Retina (tissue), 1 donor: Measurements from ENCODE around the gene PLEKHA8.
"Not testable (repeated sequence)": the region's sequence is repeated elsewhere in the genome, so short reads cannot be mapped to it uniquely, and the experiment has no call there.

Experiments
- DNase-seq: peaks from one replicate; pipeline ENCODE4 v3.0.0-alpha.2; 2016

Gene PLEKHA8

GRCh38 chr7:30068117-30068516 lies 39.9 kb downstream of the PLEKHA8 start:
- DNase-seq: no peak

GRCh38 chr7:30069096-30069867 lies 41.1 kb downstream of the PLEKHA8 start:
- no peak for DNase-seq

GRCh38 chr7:30070052-30070451 lies 41.8 kb downstream of the PLEKHA8 start:
- DNase-seq: no peak

GRCh38 chr7:30072735-30073134 lies 44.5 kb downstream of the PLEKHA8 start:
- no peak for DNase-seq

GRCh38 chr7:30074422-30075030 lies 46.3 kb downstream of the PLEKHA8 start:
- peak; percentile 4 for DNase-seq

- no peak for DNase-seq
Observed at GRCh38 chr7:30076411-30076810, 48.2 kb downstream of the PLEKHA8 start.

- no peak for DNase-seq
Observed at GRCh38 chr7:30078280-30078679, 50.1 kb downstream of the PLEKHA8 start.

GRCh38 chr7:30079880-30080279 lies 51.7 kb downstream of the PLEKHA8 start:
- no peak for DNase-seq

- DNase-seq: no peak
Observed at GRCh38 chr7:30080818-30081217, 52.6 kb downstream of the PLEKHA8 start.

- no peak for DNase-seq
Observed at GRCh38 chr7:30082686-30083085, 54.5 kb downstream of the PLEKHA8 start.

GRCh38 chr7:30083334-30083733 lies 55.1 kb downstream of the PLEKHA8 start:
- DNase-seq: no peak

- no peak for DNase-seq
Observed at GRCh38 chr7:30084212-30084611, 56.0 kb downstream of the PLEKHA8 start.

- no peak for DNase-seq
Observed at GRCh38 chr7:30086529-30086928, 58.3 kb downstream of the PLEKHA8 start.

- DNase-seq: no peak
Observed at GRCh38 chr7:30087371-30087770, 59.2 kb downstream of the PLEKHA8 start.

- DNase-seq: no peak
Observed at GRCh38 chr7:30088362-30088761, 60.1 kb downstream of the PLEKHA8 start.

GRCh38 chr7:30090111-30090510 lies 61.9 kb downstream of the PLEKHA8 start:
- DNase-seq: no peak

GRCh38 chr7:30091491-30091912 lies 63.3 kb downstream of the PLEKHA8 start:
- DNase-seq: no peak

GRCh38 chr7:30091987-30092386 lies 63.8 kb downstream of the PLEKHA8 start:
- DNase-seq: no peak

- DNase-seq: no peak
Observed at GRCh38 chr7:30093420-30093952, 65.3 kb downstream of the PLEKHA8 start.

GRCh38 chr7:30098599-30098998 lies 70.4 kb downstream of the PLEKHA8 start:
- DNase-seq: not testable (repeated sequence)

GRCh38 chr7:30102281-30102680 lies 74.1 kb downstream of the PLEKHA8 start:
- DNase-seq: no peak

GRCh38 chr7:30104157-30104556 lies 75.9 kb downstream of the PLEKHA8 start:
- DNase-seq: no peak

GRCh38 chr7:30112103-30112713 lies 84.0 kb downstream of the PLEKHA8 start:
- DNase-seq: no peak

- DNase-seq: no peak
Observed at GRCh38 chr7:30113144-30113543, 84.9 kb downstream of the PLEKHA8 start.
